Superior temporal gyrus (tissue), 1 donor: ENCODE measurements around the gene OR2A1.
"Not testable (repeated sequence)": the region's sequence is repeated elsewhere in the genome, so short reads cannot be mapped to it uniquely, and the experiment has no call there.

ENCODE experiments used
- DNase-seq: peaks from one replicate; pipeline ENCODE4 v3.0.0-alpha.2; 2016; ENCODE audit errors: extremely low spot score

OR2A1 gene

GRCh38 chr7:144311872-144312469 is at the start of gene OR2A1:
TSS of gene OR2A1 (plus strand) at chr7:144312419. CDS start at chr7:144318125, 5,706 bp downstream.
- not testable (repeated sequence) for DNase-seq

- DNase-seq = not testable (repeated sequence)
Observed at GRCh38 chr7:144264692-144265091, 47.5 kb upstream of the OR2A1 start, which contains the start of gene OR2A7. TSS of gene OR2A7 (minus strand) at chr7:144264792. CDS start at chr7:144259628, 5,164 bp downstream.

GRCh38 chr7:144269188-144269587 is 43.0 kb upstream of the OR2A1 start, which contains the start of gene CTAGE8:
TSS of gene CTAGE8 (minus strand) at chr7:144269288. CDS start at chr7:144269250, 38 bp downstream.
- not testable (repeated sequence) for DNase-seq

GRCh38 chr7:144275281-144275680 is 36.9 kb upstream of the OR2A1 start:
- not testable (repeated sequence) for DNase-seq

GRCh38 chr7:144280010-144280409 is 32.2 kb upstream of the OR2A1 start:
- not testable (repeated sequence) for DNase-seq

GRCh38 chr7:144281981-144282380 is 30.2 kb upstream of the OR2A1 start:
- not testable (repeated sequence) for DNase-seq

GRCh38 chr7:144282490-144282889 is 29.7 kb upstream of the OR2A1 start:
- not testable (repeated sequence) for DNase-seq

- not testable (repeated sequence) for DNase-seq
Observed at GRCh38 chr7:144283716-144284115, 28.5 kb upstream of the OR2A1 start.

- DNase-seq = not testable (repeated sequence)
Observed at GRCh38 chr7:144287171-144287784, 24.9 kb upstream of the OR2A1 start.

- not testable (repeated sequence) for DNase-seq
Observed at GRCh38 chr7:144291607-144292006, 20.6 kb upstream of the OR2A1 start.

- DNase-seq = not testable (repeated sequence)
Observed at GRCh38 chr7:144292384-144293161, 19.6 kb upstream of the OR2A1 start.

- not testable (repeated sequence) for DNase-seq
Observed at GRCh38 chr7:144293794-144294499, 18.3 kb upstream of the OR2A1 start.

GRCh38 chr7:144302578-144303303 is 9.5 kb upstream of the OR2A1 start:
- not testable (repeated sequence) for DNase-seq

- not testable (repeated sequence) for DNase-seq
Observed at GRCh38 chr7:144303607-144304006, 8.6 kb upstream of the OR2A1 start.

- DNase-seq = not testable (repeated sequence)
Observed at GRCh38 chr7:144305156-144305555, 7.1 kb upstream of the OR2A1 start.

- DNase-seq = not testable (repeated sequence)
Observed at GRCh38 chr7:144309702-144310101, 2.5 kb upstream of the OR2A1 start.

GRCh38 chr7:144311218-144311617 is 1.0 kb upstream of the OR2A1 start:
- not testable (repeated sequence) for DNase-seq

GRCh38 chr7:144317537-144317936 is 5.3 kb downstream of the OR2A1 start:
- DNase-seq = not testable (repeated sequence)

GRCh38 chr7:144319547-144319946 is 7.3 kb downstream of the OR2A1 start:
- DNase-seq = not testable (repeated sequence)

- DNase-seq = not testable (repeated sequence)
Observed at GRCh38 chr7:144321677-144322206, 9.5 kb downstream of the OR2A1 start.

GRCh38 chr7:144323359-144323758 is 11.1 kb downstream of the OR2A1 start:
- DNase-seq = not testable (repeated sequence)
